Endothelial cell of umbilical vein (primary cell): ENCODE results near the gene CYFIP2. TPM values are rescaled to one million over a fixed set of nuclear protein-coding genes. Genes with fewer than 3 reads are reported as not detected.

ENCODE experiments used
- BruUV-seq: library from RNA; stranded (reverse); fragments of 400-500 nt; replicated peaks from 2 replicates; lab custom pipeline; 2021; lab: Mats Ljungman, UMichigan
- CTCF ChIA-PET: fragments of 300-600, 350-600 bp; sonication (Branson Sonifier 250); formaldehyde crosslinking; loops from one replicate; lab custom pipeline; 2021; ENCODE audit warnings: antibody characterized with exemption, inconsistent platforms; lab: Charles Lee
- POLR2A ChIA-PET: fragments of 300-600, 350-600 bp; sonication (Branson Sonifier 250); formaldehyde crosslinking; loops from one replicate; lab custom pipeline; 2021; ENCODE audit warnings: antibody characterized with exemption, inconsistent platforms; lab: Charles Lee
- DNase-seq: peaks from one replicate; pipeline ENCODE4 v3.0.0-alpha.2; 2011; ENCODE audit warnings: low read depth, low spot score
- FAIRE-seq: peaks from 2 replicates; lab custom pipeline; 2011; peaks lifted over from hg19 to GRCh38; lab: Jason Lieb, UNC
- H2AFZ ChIP-seq: 2 replicates; pipeline ENCODE4 v1.6.0; 2012; ENCODE audit warnings: low read depth, low read length, control low read depth, inconsistent platforms
- H3K27ac ChIP-seq: 2 replicates; pipeline ENCODE4 v1.5.1; 2011; ENCODE audit warnings: low read depth, mild to moderate bottlenecking, control low read depth, low read length, moderate library complexity; ENCODE audit not compliant: insufficient read depth
- H3K27me3 ChIP-seq, 2 experiments: 2 replicates each; pipeline versions ENCODE4 v1.6.0 to v1.6.1; 2011; ENCODE audit warnings: low read length in 2 of 2, mixed read lengths in 1 of 2; ENCODE audit not compliant: control insufficient read depth in 2 of 2, insufficient read depth in 2 of 2
- H3K36me3 ChIP-seq, 2 experiments: 2 replicates in 1 of 2; 3 replicates in 1 of 2; pipeline ENCODE4 v1.5.1; 2011; ENCODE audit warnings: low read length in 2 of 2, mild to moderate bottlenecking in 1 of 2, moderate library complexity in 1 of 2; ENCODE audit not compliant: control insufficient read depth in 2 of 2, insufficient read depth in 2 of 2; ENCODE audit errors: extremely low read depth in 1 of 2
- H3K4me1 ChIP-seq: 3 replicates; pipeline ENCODE4 v1.5.1; 2011; ENCODE audit warnings: mild to moderate bottlenecking, low read length; ENCODE audit not compliant: control insufficient read depth, insufficient read depth; ENCODE audit errors: extremely low read depth
- H3K4me2 ChIP-seq: 2 replicates; pipeline ENCODE4 v1.6.1; 2011; ENCODE audit warnings: low read length, control low read depth, mixed read lengths; ENCODE audit not compliant: insufficient read depth
- H3K4me3 ChIP-seq, 3 experiments: fragments of 200-600 bp in 1 of 3; sonication (generic), shearing (Covaris generic) in 1 of 3; replicated peaks in 1 of 3; 2 replicates each; pipeline ENCODE4 v1.5.1; 2011 to 2016; ENCODE audit warnings: control low read depth in 3 of 3, low read length in 3 of 3, mild to moderate bottlenecking in 2 of 3, inconsistent platforms in 1 of 3, low read depth in 1 of 3, moderate library complexity in 1 of 3; ENCODE audit not compliant: insufficient read depth in 1 of 3
- H3K79me2 ChIP-seq: 2 replicates; pipeline ENCODE4 v1.6.0; 2012; ENCODE audit warnings: low read length, inconsistent platforms; ENCODE audit not compliant: control insufficient read depth, insufficient read depth
- H3K9ac ChIP-seq: replicated peaks from 2 replicates; pipeline ENCODE3; 2011; ENCODE audit warnings: low read length, control low read depth; ENCODE audit not compliant: insufficient read depth; ENCODE audit errors: extremely low read depth
- H3K9me1 ChIP-seq: replicated peaks from 3 replicates; pipeline ENCODE4 v1.6.0; 2011; ENCODE audit warnings: mild to moderate bottlenecking, low read length; ENCODE audit not compliant: control insufficient read depth, insufficient read depth; ENCODE audit errors: extremely low read depth
- H3K9me3 ChIP-seq: replicated peaks from 2 replicates; pipeline ENCODE4 v1.5.1; 2012; ENCODE audit warnings: low read length, inconsistent platforms; ENCODE audit not compliant: control insufficient read depth, insufficient read depth
- H4K20me1 ChIP-seq: replicated peaks from 2 replicates; pipeline ENCODE3; 2011; ENCODE audit warnings: mild to moderate bottlenecking, low read length; ENCODE audit not compliant: control insufficient read depth, insufficient read depth; ENCODE audit errors: extremely low read depth
- EZH2 ChIP-seq: IDR thresholded peaks from 2 replicates; pipeline ENCODE4 v1.6.1; 2012; ENCODE audit warnings: borderline replicate concordance, low read depth, mild to moderate bottlenecking, moderate library complexity, low read length, inconsistent platforms; ENCODE audit not compliant: severe bottlenecking
- FOS ChIP-seq: IDR thresholded peaks from 2 replicates; pipeline ENCODE4 v1.6.1; 2011; ENCODE audit warnings: mild to moderate bottlenecking, low read length, moderate library complexity, borderline replicate concordance; ENCODE audit not compliant: insufficient read depth
- GATA2 ChIP-seq: IDR thresholded peaks from 2 replicates; pipeline ENCODE4 v1.7.0; 2011; ENCODE audit warnings: low read depth, mild to moderate bottlenecking, moderate library complexity, mixed read lengths, low read length; ENCODE audit not compliant: insufficient read length, insufficient read depth
- JUN ChIP-seq: IDR thresholded peaks from 2 replicates; pipeline ENCODE4 v1.6.1; 2011; ENCODE audit warnings: borderline replicate concordance, low read depth; ENCODE audit not compliant: insufficient read length, insufficient read depth
- MAX ChIP-seq: IDR thresholded peaks from 2 replicates; pipeline ENCODE4 v1.6.1; 2011; ENCODE audit not compliant: insufficient read depth, insufficient read length
- POLR2A ChIP-seq: IDR thresholded peaks from 2 replicates; pipeline ENCODE4 v1.6.1; 2012; ENCODE audit warnings: low read depth, mild to moderate bottlenecking, control low read depth, low read length
- POLR2AphosphoS5 ChIP-seq: IDR thresholded peaks from 2 replicates; pipeline ENCODE4 v1.6.1; 2012; ENCODE audit warnings: low read depth, mild to moderate bottlenecking, control low read depth, low read length, moderate library complexity; ENCODE audit not compliant: insufficient read depth
- dilution Hi-C: fragments of 300-500 bp; cut with MboI; formaldehyde crosslinking; loops from one replicate; pipeline ENCODE4 v1.15.0; 2019; ENCODE audit warnings: low sequenced_read_pairs; ENCODE audit not compliant: extremely low pct_ligation_motif_present
- intact Hi-C: fragments of 100-400 bp; cut with micrococcal nuclease; formaldehyde crosslinking; loops from one replicate; pipeline ENCODE4 v1.10.0; 2022
- polyA plus RNA-seq, 4 experiments: library from polyadenylated mRNA; depleted of rRNA in 3 of 4; stranded (reverse) in 3 of 4; unstranded in 1 of 4; fragments of >200 nt; gene quantifications; 2 replicates each; pipeline versions ENCODE4 v1.2.1 to v1.2.3, GENCODE V29; 2011 to 2012; ENCODE audit warnings: missing spikeins in 1 of 4
- total RNA-seq: library from RNA; stranded (reverse); gene quantifications from 2 replicates; pipeline ENCODE4 v1.2.3, GENCODE V29; 2021

CYFIP2 gene
- total and polyA plus RNA-seq, 2 donors (not counting 3 experiments of a cell fraction or from before 2014, with no cell fraction given) = 9.2 to 22.4 TPM

- POLR2A ChIA-PET = no interaction called here
- Histone ChIP-seq H3K4me2 (no peak overlapping the region), H3K9me3 (no peaks in the 10 kb centered on the region), H3K4me1 (peaks cover 14% of the 10 kb centered on the region), H2AFZ (no peak overlapping the region), H3K9ac (no peak overlapping the region), H3K9me1 (no peaks in the 10 kb centered on the region), H3K27me3 (no peaks in the 10 kb centered on the region), H3K36me3 (no peaks in the 10 kb centered on the region), H4K20me1 (no peaks in the 10 kb centered on the region), H3K4me3 (no peak overlapping the region), H3K27ac (no peak overlapping the region), H3K79me2 (no peaks in the 10 kb centered on the region)
- FAIRE-seq = no peak
- BruUV-seq = no TSS peak
- TF ChIP-seq JUN (no peak), POLR2AphosphoS5 (no peak), GATA2 (no peak), POLR2A (no peak)
- no peak for DNase-seq
- CTCF ChIA-PET = interaction anchor here (1.6 to 2.7 kb wide), 2 partner anchors 25 to 51 kb away, joined by 3 to 6 read pairs; no protein-coding TSS in a partner anchor
- intact Hi-C loops = no loop called here
- dilution Hi-C loops = no loop called here
Observed at GRCh38 chr5:157379983-157380382, 114.1 kb downstream of the CYFIP2 start.

GRCh38 chr5:157381746-157382145, 115.8 kb downstream of the CYFIP2 start:
- H2AFZ ChIP-seq = no peak overlapping the region
- CTCF ChIA-PET = interaction anchor here (1.3 kb wide), 1 partner anchor 11 kb away, joined by 3 read pairs; no protein-coding TSS in a partner anchor
- DNase-seq (no peak), FAIRE-seq (no peak)
- H3K79me2 ChIP-seq = no peaks in the 10 kb centered on the region
- H3K9me3 ChIP-seq = no peaks in the 10 kb centered on the region
- no peaks in the 10 kb centered on the region for H4K20me1 ChIP-seq
- no peak overlapping the region for H3K27ac ChIP-seq
- intact Hi-C loops = no loop called here
- no peak for TF ChIP-seq POLR2AphosphoS5
- no peak for TF ChIP-seq EZH2
- TF ChIP-seq FOS = no peak
- TF ChIP-seq MAX = no peak
- no peaks in the 10 kb centered on the region for H3K27me3 ChIP-seq
- BruUV-seq = no TSS peak
- H3K36me3 ChIP-seq = no peaks in the 10 kb centered on the region
- no peaks in the 10 kb centered on the region for H3K9me1 ChIP-seq
- H3K9ac ChIP-seq = no peak overlapping the region
- H3K4me3 ChIP-seq = no peak overlapping the region
- dilution Hi-C loops = no loop called here
- H3K4me2 ChIP-seq = no peak overlapping the region
- POLR2A ChIA-PET = no interaction called here
- H3K4me1 ChIP-seq = peaks cover 32% of the 10 kb centered on the region
